Measurements from ENCODE around the gene LILRA2.
"Not testable (repeated sequence)": the region's sequence is repeated elsewhere in the genome, so short reads cannot be mapped to it uniquely, and the experiment has no call there.

LILRA2 gene

DNA sequence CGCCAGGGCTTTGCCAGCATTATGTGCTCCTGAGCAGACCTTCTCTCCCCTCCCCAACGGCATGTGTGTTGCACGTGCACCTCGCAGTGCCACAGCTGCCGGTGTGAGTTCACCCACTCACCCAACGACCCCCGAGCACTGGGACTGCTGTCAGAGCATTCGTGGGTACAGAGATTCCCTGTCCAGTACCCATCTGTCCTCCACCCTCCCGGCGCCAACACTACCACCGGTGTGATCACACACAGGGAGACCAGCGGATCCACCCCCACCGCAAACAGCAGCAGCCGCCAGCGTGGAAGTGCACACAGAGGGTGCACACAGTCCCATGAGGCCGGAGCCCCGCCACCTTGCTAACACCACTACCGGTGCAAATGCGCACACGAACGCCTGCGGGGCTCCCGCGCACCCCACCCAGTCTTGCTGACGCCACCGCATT is 35.8 kb downstream of the LILRA2 start:
- H3K27me3 Mint-ChIP-seq: peaks cover 8% of the 10 kb centered on the region
- no peaks in the 10 kb centered on the region for H3K36me3 Mint-ChIP-seq (ENCODE audit: low read depth)
- H3K27ac Mint-ChIP-seq: no peak overlapping the region
- H3K4me1 Mint-ChIP-seq: peaks cover 8% of the 10 kb centered on the region
- no peak for ATAC-seq
- no peak for DNase-seq
- H3K4me3 Mint-ChIP-seq: no peak overlapping the region
- H3K9me3 Mint-ChIP-seq: peaks cover 8% of the 10 kb centered on the region

DNA sequence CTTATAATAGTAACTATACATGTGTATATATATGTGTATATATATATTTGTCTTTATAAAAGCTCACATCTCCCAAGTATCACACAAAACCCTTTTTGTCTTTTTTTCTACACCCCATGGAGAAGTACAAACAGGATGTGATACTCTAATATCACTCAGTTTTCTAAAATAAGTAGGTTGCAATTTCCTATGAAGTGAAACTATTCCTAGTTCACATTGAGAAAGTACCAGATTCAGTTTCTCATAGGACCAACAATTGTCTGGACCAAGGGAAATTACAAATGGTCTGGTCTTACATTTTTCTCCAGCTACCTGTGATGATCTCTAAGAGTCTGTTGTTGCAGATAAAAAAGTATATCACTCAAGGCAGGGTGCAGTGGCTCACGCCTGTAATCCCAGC is 38.8 kb downstream of the LILRA2 start:
- Mint-ChIP-seq H3K27ac (no peak overlapping the region), H3K4me1 (peaks cover 16% of the 10 kb centered on the region), H3K4me3 (no peak overlapping the region), H3K36me3 (ENCODE audit: low read depth) (no peaks in the 10 kb centered on the region), H3K27me3 (peaks cover 5% of the 10 kb centered on the region), H3K9me3 (peaks cover 6% of the 10 kb centered on the region)
- DNase-seq (no peak), ATAC-seq (no peak)

DNA sequence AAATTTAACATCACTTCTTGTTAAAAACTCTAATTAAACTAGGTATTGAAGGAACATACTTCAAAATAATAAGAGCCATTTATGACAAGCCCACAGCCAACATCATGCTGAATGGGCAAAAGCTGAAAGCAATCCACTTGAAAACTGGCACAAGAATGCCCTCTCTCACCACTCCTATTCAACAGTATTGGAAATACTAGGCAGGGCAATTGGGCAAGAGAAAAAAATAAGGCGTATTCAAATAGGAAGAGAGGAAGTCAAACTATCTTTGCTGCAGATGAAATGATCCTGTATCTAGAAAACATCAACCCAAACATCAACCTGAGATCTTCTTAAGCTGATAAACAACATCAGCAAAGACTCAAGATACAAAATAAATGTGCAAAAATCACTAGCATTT is 41.1 kb downstream of the LILRA2 start:
- ATAC-seq (no peak), DNase-seq (no peak)
- H3K4me1 Mint-ChIP-seq: peaks cover 16% of the 10 kb centered on the region
- no peak overlapping the region for H3K4me3 Mint-ChIP-seq
- H3K36me3 Mint-ChIP-seq (ENCODE audit: low read depth): no peaks in the 10 kb centered on the region
- peaks cover 4% of the 10 kb centered on the region for H3K27me3 Mint-ChIP-seq
- no peak overlapping the region for H3K27ac Mint-ChIP-seq
- peaks cover 6% of the 10 kb centered on the region for H3K9me3 Mint-ChIP-seq

DNA sequence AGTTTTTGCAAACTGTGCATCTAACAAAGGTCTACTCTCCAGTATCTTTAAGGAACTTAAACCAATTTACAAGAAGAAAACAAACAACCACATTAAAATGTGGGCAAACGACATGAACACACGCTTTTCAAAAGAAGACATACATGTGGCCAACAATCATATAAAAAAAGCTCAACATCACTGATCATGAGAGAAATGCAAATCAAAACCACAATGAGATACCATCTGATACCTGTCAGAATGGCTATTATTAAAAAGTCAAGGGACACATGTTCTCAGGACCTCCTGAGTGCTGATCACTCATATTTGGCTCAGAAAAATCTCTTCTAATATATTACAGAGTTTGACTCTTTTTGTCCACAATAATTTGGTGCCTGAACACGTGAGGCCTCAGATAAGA is 42.5 kb downstream of the LILRA2 start:
- DNase-seq: no peak
- Mint-ChIP-seq H3K4me3 (no peak overlapping the region), H3K27ac (peak overlapping the region; percentile 34), H3K27me3 (peaks cover 4% of the 10 kb centered on the region), H3K36me3 (ENCODE audit: low read depth) (no peaks in the 10 kb centered on the region), H3K9me3 (peaks cover 6% of the 10 kb centered on the region), H3K4me1 (peaks cover 16% of the 10 kb centered on the region)
- no peak for ATAC-seq

DNA sequence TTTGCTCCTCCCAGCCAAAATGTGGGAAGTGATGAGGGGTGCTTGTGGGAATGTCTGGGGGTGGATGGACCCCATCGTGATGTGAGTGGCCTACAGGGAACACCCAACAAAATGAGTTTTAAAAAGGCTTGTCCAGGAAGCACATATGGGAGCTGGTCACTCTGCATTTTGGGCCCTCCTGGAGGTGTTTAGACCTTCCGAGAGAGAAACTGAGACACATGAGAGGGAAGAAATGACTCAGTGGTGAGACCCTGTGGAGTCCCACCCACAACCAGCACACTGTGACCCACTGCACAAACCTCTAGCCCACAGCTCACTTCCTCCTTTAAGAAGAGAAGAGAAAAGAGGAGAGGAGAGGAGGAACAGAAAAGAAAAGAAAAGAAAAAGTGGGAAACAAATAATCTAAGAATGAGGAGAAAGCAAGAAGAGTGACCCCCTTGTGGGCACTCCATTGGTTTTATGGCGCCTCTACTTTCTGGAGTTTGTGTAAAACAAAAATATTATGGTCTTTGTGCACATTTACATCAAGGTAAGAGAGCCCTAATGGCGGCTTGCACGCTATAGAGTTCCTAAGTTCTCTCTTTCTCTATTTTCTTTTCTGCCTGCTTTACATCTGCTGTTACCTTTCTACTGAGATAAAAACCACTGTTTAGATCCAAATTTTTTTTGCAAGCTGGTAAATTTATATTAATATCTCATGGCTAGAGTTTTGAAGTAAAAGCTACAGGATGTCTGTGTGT is 43.4 kb downstream of the LILRA2 start:
- no peak for ATAC-seq
- Mint-ChIP-seq H3K4me3 (peak overlapping the region; percentile 71), H3K27me3 (peaks cover 4% of the 10 kb centered on the region), H3K4me1 (peaks cover 16% of the 10 kb centered on the region), H3K27ac (peak overlapping the region; percentile 81), H3K36me3 (ENCODE audit: low read depth) (no peaks in the 10 kb centered on the region), H3K9me3 (peaks cover 6% of the 10 kb centered on the region)
- no peak for DNase-seq

DNA sequence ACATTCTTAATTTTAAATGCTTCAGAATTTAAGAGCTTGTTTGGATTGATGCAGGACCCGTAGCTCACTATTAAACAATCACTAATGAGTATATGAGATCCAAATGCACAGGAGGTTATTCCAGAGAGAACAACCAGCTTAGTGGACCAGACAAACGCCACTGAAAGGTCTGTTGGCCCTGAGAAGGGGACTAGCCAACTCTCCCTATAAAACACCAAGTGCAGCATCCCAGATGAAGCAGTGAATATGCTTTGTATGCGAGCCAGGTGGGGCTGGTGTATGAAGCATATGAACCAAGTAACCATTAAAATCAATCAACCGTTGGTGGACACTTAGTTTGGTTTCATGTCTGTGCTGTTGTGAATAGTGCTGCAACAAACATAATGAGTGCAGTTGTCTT is 46.9 kb downstream of the LILRA2 start:
- ATAC-seq: no peak
- Mint-ChIP-seq H3K27me3 (peaks cover 4% of the 10 kb centered on the region), H3K36me3 (ENCODE audit: low read depth) (no peaks in the 10 kb centered on the region), H3K4me3 (no peak overlapping the region), H3K27ac (no peak overlapping the region), H3K9me3 (no peaks in the 10 kb centered on the region), H3K4me1 (peaks cover 15% of the 10 kb centered on the region)
- DNase-seq: no peak

DNA sequence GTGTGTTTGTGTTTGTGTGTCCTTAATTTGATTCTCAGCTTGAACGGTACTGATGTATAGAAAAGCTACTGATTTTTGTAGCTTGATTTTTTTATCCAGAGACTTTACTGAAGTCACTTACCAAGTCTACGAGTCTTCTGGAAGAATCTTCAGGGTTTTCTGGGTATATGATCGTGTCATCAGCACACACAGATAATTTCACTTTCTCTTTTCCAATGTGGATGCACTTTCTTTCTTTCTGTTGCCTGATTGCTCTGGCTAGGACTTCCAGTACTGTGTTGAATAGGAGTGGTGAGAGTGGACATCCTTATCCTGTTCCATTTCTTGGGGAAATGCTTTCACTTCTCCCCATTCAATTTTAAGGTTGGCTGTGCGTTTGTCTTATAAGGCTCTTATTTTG is 48.8 kb downstream of the LILRA2 start:
- Mint-ChIP-seq H3K4me1 (peaks cover 2% of the 10 kb centered on the region), H3K27me3 (peaks cover 2% of the 10 kb centered on the region), H3K27ac (peak overlapping the region; percentile 11), H3K36me3 (ENCODE audit: low read depth) (no peaks in the 10 kb centered on the region), H3K9me3 (no peaks in the 10 kb centered on the region), H3K4me3 (peak overlapping the region; percentile 40)
- ATAC-seq (no peak), DNase-seq (no peak)

DNA sequence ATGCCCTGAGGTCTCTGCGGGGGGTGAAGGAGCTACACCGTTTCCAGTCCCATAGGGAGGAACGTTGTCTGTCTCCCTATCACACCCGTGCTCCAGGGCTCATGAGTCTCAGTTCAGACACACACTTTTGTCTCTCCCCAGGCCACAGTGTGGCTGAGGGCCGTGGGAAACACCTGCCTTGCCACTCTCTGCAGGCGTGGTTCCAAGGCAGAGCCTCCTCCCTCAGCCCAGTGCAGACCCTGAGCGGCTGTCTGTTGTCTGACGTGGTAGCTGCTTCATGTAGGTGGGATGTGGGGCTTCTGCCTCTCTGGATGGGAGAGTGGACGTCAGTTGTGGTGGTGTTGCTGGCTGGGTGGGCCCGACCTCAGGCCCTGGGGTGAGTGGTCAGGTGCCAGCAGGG is 50.6 kb downstream of the LILRA2 start:
- H3K36me3 Mint-ChIP-seq (ENCODE audit: low read depth); H3K27ac Mint-ChIP-seq; DNase-seq; H3K27me3 Mint-ChIP-seq; H3K9me3 Mint-ChIP-seq; H3K4me1 Mint-ChIP-seq; H3K4me3 Mint-ChIP-seq: not testable (repeated sequence)
- ATAC-seq: peak; percentile 36

DNA sequence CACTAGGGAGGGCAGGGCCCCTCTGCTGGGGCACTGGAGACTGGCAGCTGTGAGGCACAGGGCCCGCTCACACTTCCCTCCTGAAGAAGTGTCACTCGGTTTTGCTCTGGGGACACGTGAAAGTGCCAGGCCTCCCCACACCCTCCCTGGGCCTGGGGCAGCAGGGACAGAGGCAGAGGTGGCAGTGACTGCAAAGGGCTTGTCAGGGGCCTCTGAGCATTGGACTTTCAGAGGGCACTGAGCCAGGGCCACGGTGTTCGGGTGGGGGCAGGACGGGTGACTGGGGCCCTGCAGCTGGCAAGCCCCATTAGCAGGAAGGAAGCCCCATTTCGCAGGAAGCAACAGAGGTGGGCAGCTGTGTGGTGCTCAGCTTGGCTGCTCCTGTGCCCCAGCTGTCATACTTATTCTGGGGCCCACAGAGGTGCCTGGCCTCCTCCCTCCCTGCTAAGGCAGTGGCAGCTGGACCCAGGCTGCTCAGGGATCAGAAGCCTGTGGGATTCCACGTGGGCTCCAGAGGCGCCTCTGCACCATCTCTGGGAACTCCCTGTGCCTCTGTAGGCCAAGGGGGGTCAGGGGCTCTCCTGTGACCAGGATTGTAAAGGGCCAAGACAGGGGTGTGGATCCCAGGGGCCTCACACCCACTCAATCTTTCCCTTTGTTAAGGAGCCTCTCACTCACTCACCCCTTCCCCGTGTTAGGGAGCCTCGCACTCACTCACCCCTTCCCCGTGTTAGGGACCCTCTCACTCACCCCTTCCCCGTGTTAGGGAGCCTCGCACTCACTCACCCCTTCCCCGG is 51.5 kb downstream of the LILRA2 start:
- not testable (repeated sequence) for H3K4me3 Mint-ChIP-seq; DNase-seq; H3K9me3 Mint-ChIP-seq; H3K27ac Mint-ChIP-seq; H3K4me1 Mint-ChIP-seq; H3K36me3 Mint-ChIP-seq (ENCODE audit: low read depth); H3K27me3 Mint-ChIP-seq
- peak; percentile 24 for ATAC-seq

DNA sequence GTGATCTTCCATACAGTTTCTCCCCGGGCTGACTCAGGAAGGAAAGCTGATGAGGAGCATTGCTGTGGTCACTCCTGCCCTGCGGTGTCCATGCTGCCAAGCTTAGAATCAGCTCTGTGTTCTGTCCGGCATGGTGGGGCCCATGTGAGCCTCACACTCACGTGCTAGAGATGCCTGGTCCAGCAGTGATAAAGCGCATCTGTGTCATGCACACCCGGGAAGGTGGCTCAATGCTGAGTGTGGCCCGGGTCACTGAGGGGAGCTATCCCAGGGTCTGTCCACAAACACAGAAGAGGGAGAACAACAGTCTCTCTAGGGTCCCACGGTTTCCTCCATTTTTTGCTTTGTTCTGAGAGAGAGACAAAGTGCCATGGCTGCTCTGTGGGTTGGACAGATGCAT is 53.2 kb downstream of the LILRA2 start:
- no peak for DNase-seq
- no peaks in the 10 kb centered on the region for H3K9me3 Mint-ChIP-seq
- H3K4me1 Mint-ChIP-seq: peaks cover 6% of the 10 kb centered on the region
- H3K27me3 Mint-ChIP-seq: peaks cover 14% of the 10 kb centered on the region
- no peak overlapping the region for H3K4me3 Mint-ChIP-seq
- no peaks in the 10 kb centered on the region for H3K36me3 Mint-ChIP-seq (ENCODE audit: low read depth)
- H3K27ac Mint-ChIP-seq: no peak overlapping the region
- no peak for ATAC-seq

DNA sequence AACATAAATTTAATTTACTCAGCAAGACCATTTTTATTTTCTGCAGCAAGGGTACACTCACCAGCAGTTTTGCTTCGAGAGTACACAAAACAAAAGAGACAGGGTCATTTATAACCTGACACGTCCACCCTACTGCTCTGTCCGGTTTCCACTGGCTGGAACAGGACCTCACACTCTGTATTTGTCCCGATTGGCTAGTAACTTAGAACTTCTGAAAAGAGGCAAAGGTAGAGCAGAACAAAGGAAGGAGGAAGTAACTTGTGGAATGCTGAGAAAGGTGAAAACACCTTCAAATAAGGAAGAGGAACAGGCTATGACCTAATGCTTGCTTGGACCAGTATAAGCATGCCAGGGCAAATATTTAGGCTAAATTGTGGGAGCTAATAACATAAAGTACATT is 54.3 kb downstream of the LILRA2 start:
- H3K4me3 Mint-ChIP-seq; DNase-seq; ATAC-seq; H3K4me1 Mint-ChIP-seq; H3K36me3 Mint-ChIP-seq (ENCODE audit: low read depth); H3K27ac Mint-ChIP-seq; H3K9me3 Mint-ChIP-seq: not testable (repeated sequence)
- peaks cover 14% of the 10 kb centered on the region for H3K27me3 Mint-ChIP-seq

DNA sequence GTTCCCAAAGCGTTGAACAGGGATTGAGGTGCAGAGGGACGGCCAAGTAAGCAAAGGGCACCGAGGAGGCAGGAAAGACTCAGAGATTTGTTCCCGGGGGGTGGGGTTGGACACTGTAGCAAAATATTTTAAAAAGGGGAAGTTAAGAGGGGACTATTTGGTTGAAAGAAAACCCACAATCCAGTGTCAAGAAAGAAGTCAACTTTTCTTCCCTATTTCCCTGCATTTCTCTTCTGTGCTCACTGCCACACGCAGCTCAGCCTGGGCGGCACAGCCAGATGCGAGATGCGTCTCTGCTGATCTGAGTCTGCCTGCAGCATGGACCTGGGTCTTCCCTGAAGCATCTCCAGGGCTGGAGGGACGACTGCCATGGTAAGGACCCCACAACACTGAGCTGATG is 56.7 kb downstream of the LILRA2 start, which contains the start of gene LILRB1:
TSS of gene LILRB1 (plus strand) at position 223 of the 400 bp plus-strand sequence. CDS start 590 bp downstream, outside the sequence.
- not testable (repeated sequence) for H3K27ac Mint-ChIP-seq; DNase-seq; H3K36me3 Mint-ChIP-seq (ENCODE audit: low read depth); H3K4me1 Mint-ChIP-seq; ATAC-seq; H3K9me3 Mint-ChIP-seq
- peak within 1 kb of the TSS; percentile 13 for H3K4me3 Mint-ChIP-seq
- peaks cover 14% of the 10 kb centered on the region for H3K27me3 Mint-ChIP-seq

DNA sequence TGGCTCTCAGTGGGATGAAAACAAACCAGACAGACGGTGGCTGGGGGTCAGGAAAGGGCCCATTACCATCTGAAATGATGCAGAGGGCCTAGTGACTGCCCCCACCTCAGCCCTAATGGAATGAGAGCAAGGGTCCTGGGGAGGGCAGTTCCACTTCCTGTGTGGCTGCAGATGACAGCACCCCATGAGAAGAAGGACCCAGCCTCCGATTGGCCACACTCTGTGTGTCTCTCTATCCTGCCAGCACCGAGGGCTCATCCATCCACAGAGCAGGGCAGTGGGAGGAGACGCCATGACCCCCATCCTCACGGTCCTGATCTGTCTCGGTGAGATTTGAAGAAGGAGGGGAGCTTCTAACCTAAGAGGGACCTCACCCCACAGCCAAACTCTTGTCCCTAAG is 57.2 kb downstream of the LILRA2 start:
- no peaks in the 10 kb centered on the region for H3K36me3 Mint-ChIP-seq (ENCODE audit: low read depth)
- H3K4me1 Mint-ChIP-seq: peaks cover 3% of the 10 kb centered on the region

DNA sequence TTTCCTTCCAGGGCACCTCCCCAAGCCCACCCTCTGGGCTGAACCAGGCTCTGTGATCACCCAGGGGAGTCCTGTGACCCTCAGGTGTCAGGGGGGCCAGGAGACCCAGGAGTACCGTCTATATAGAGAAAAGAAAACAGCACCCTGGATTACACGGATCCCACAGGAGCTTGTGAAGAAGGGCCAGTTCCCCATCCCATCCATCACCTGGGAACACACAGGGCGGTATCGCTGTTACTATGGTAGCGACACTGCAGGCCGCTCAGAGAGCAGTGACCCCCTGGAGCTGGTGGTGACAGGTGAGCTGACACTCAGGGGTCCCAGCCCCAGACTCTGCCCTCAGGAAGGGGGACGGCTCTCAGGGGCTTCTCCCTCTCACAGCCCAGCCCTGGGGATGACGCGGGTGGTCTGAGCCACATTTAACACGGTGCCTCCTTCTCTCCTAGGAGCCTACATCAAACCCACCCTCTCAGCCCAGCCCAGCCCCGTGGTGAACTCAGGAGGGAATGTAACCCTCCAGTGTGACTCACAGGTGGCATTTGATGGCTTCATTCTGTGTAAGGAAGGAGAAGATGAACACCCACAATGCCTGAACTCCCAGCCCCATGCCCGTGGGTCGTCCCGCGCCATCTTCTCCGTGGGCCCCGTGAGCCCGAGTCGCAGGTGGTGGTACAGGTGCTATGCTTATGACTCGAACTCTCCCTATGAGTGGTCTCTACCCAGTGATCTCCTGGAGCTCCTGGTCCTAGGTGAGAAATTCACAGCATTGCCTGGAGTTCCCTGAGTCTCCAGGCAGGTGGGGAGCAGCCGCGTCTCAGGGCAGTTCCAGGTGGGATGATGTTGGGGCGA is 58.1 kb downstream of the LILRA2 start:
- DNase-seq; H3K4me1 Mint-ChIP-seq; H3K27ac Mint-ChIP-seq; ATAC-seq; H3K36me3 Mint-ChIP-seq (ENCODE audit: low read depth); H3K9me3 Mint-ChIP-seq; H3K4me3 Mint-ChIP-seq: not testable (repeated sequence)
- peaks cover 14% of the 10 kb centered on the region for H3K27me3 Mint-ChIP-seq

More for the DNA sequence above, 57.2 kb downstream of the LILRA2 start:
- Mint-ChIP-seq H3K27ac (no peak overlapping the region), H3K9me3 (no peaks in the 10 kb centered on the region), H3K4me3 (no peak overlapping the region), H3K27me3 (peaks cover 14% of the 10 kb centered on the region)
- ATAC-seq: no peak
- no peak for DNase-seq

Data from activated naive CD8-positive, alpha-beta T cell treated with anti-CD3 and anti-CD28 coated beads, Interleukin-2, amount 50 U/mL, for 24 hours (primary cell).